SIG-M5 (cell line): ENCODE data around the gene PFKFB3.

Source experiments
- DNase-seq: peaks from one replicate; lab custom pipeline; 2025; lab: John Stamatoyannopoulos, UW

Gene PFKFB3

GRCh38 chr10:6220418-6221191 lies 17.9 kb downstream of the PFKFB3 start:
- DNase-seq = no peak

GRCh38 chr10:6221192-6221940 lies 18.6 kb downstream of the PFKFB3 start:
- DNase-seq = no peak

- no peak for DNase-seq
Observed at GRCh38 chr10:6221971-6222751, 19.4 kb downstream of the PFKFB3 start.

- no peak for DNase-seq
Observed at GRCh38 chr10:6222755-6223154, 20.0 kb downstream of the PFKFB3 start.

- no peak for DNase-seq
Observed at GRCh38 chr10:6223981-6224380, 21.2 kb downstream of the PFKFB3 start.

GRCh38 chr10:6224781-6225180 lies 22.0 kb downstream of the PFKFB3 start:
- DNase-seq = no peak

- DNase-seq = no peak
Observed at GRCh38 chr10:6225263-6225814, 22.6 kb downstream of the PFKFB3 start.

GRCh38 chr10:6226216-6226615 lies 23.5 kb downstream of the PFKFB3 start:
- DNase-seq = no peak

GRCh38 chr10:6227346-6227745 lies 24.6 kb downstream of the PFKFB3 start:
- DNase-seq = no peak

GRCh38 chr10:6228010-6228511 lies 25.3 kb downstream of the PFKFB3 start:
- no peak for DNase-seq

GRCh38 chr10:6228647-6229046 lies 25.9 kb downstream of the PFKFB3 start:
- DNase-seq = no peak

GRCh38 chr10:6229290-6229689 lies 26.6 kb downstream of the PFKFB3 start:
- DNase-seq = no peak

GRCh38 chr10:6229746-6230145 lies 27.0 kb downstream of the PFKFB3 start:
- no peak for DNase-seq

GRCh38 chr10:6230315-6230714 lies 27.6 kb downstream of the PFKFB3 start:
- no peak for DNase-seq

GRCh38 chr10:6231146-6231545 lies 28.4 kb downstream of the PFKFB3 start:
- no peak for DNase-seq

GRCh38 chr10:6231730-6232129 lies 29.0 kb downstream of the PFKFB3 start:
- DNase-seq = no peak

- no peak for DNase-seq
Observed at GRCh38 chr10:6232225-6232807, 29.6 kb downstream of the PFKFB3 start.

GRCh38 chr10:6232846-6233724 lies 30.4 kb downstream of the PFKFB3 start:
- DNase-seq = no peak

- no peak for DNase-seq
Observed at GRCh38 chr10:6233725-6234277, 31.1 kb downstream of the PFKFB3 start.

GRCh38 chr10:6234371-6234770 lies 31.6 kb downstream of the PFKFB3 start:
- no peak for DNase-seq
